Measurements from ENCODE around the gene KRT31.
"Not testable (repeated sequence)": the region's sequence is repeated elsewhere in the genome, so short reads cannot be mapped to it uniquely, and the experiment has no call there.

Gene KRT31

DNA sequence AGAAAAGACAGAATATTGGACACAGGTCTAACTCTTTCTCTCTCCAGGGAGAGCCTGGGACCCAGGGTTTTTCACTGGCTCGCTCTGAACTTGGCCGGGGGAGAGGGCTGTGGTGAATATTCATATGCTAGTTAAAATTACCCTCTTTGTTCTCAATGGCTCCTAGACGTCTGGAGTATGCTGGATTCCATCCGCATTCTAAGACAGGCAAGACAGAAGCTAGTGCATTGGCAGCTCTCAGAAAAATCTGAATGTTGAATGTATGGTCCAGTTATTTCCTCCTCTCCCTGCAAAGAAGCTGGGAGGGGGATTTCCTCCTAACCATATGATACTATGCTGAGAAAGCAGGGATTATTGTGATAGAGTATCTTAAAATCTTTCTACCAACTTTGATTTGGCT is 9.7 kb downstream of the KRT31 start:
- no peak for DNase-seq (ENCODE audit: low read depth)

DNA sequence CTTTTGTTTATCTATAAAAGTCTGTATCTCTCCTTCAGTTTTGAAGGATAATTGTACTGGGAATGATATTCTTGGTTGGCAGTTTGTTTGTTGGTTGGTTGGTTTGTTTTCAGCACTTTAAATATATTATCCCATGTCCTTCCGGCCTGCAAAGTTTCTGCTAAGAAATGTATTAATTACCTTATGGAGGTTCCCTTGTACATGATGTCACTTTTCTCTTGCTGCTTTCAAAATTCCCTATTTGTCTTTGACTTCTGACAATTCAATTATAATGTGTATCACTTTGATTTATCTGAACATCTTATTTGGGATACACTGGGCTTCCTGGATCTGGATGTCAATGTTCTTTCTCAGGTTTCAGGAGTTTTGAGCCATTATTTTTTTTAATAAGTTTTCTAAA is 11.2 kb downstream of the KRT31 start:
- no peak for DNase-seq (ENCODE audit: low read depth)

DNA sequence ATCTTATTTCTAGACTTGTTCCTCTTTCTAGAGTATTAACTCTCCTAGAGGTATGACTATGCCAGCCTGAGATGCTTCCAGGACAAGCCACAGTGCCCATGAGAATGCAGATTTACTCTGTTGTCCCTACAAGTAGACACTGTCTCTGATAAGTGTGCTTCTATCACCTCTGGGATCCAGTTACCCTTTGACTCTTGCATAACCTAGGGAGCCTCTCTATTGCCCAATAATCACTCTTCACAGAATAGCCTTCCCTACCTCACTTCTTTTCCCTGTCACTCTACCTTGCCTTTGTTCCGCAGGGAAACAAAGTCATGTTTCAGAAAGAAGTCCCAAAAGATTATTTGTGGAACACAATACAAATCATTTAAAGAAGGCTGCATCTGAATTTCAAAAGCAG is 13.7 kb downstream of the KRT31 start:
- DNase-seq (ENCODE audit: low read depth) = no peak

DNA sequence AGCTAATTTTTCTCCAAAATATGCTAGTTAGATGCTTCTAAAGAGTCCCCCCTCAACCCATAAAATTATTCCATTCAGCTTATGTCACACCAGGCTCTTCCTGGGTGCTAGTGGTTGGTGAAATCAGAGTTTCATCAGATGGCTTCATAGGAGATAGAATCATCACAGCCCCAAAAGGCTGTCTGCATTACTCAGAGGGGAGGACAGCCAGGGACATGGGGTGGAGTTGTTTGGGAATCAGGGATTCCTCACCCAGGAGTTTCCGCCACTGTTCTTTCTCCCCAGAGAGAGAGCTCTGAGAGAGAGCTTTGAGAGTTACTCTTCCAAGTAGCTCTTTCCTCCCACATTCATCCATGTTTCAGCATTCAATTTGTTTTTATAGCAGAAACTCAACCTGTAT is 15.0 kb downstream of the KRT31 start:
- no peak for DNase-seq (ENCODE audit: low read depth)

DNA sequence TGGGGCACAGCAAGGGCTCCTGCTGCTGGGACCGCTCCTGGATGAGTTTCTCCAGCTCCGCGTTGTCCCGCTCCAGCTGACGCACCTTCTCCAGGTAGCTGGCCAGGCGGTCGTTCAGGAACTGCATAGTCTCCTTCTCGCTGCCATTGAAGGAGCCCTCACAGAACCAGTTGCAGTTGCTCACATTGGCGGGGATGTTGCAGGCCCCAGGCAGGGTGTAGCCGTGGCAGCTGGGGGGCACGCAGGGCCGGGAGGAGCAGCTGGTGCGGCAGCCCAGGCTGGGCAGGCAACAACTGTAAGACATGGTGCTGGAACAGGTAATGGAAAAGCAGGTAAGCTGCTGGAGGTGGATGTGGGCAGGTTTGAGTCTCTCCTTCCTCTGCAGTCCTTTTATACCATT is 15.5 kb downstream of the KRT31 start, which contains the start of gene KRT34:
TSS of gene KRT34 (minus strand) at position 364 of the 400 bp plus-strand sequence. CDS start at position 304, 60 bp downstream.
- not testable (repeated sequence) for DNase-seq (ENCODE audit: low read depth)

DNA sequence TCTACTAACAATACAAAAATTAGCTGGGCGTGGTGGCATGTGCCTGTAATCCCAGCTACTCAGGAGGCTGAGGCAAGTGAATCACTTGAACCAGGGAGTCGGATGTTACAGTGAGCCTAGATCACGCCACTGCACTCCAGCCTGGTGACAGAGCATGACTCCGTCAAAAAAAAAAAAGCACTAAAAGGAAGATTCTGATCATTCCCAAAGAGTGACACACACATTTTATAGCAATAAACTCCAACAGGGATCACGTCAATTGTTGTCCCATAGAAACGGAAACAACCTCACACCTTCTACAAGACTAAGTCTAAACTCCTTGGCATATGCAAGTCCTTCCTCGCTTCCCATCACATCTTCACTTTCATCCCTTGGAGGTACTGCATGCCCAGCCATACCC is 17.3 kb downstream of the KRT31 start:
- not testable (repeated sequence) for DNase-seq (ENCODE audit: low read depth)

DNA sequence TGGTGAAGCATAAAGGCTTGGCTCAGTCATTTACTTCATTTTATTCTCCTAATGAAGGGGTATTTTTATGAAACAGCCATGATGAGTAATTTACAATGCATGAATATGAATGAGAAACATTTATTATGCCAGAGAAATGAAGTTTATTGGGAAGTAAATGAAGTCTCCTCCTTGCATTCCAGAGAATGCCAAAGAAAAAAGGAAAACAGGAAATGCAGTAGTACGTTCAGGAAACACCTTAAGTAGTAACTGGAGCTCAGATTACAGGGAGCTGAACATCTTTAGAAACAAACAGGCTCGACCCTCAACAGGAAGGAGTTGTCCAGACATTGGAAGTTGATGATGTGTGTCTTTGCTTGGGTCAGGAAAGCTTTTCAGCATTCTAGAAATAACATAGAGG is 19.9 kb downstream of the KRT31 start:
- no peak for DNase-seq (ENCODE audit: low read depth)

DNA sequence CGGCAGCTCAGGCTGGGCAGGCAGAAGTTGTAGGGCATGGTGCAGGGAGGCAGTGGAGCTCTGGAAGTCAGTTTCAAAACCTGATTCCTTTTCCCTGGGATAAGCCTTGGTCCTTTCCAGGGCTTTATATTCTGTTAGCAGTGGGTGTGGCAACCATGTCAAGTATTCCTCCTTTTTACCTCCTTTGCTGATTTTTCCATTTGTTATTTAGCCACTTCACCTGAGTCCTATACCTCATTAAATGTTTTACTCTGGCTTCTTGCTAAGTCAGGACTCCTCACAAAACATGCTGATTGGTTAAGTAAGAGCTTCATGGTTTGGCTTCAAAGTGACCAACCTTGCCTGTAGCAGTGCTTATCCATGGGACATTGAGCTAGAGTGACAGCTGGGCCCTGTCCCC is 27.7 kb downstream of the KRT31 start, which contains the start of gene KRT33B:
TSS of gene KRT33B (minus strand) at position 101 of the 400 bp plus-strand sequence. CDS start at position 38, 63 bp downstream.
- DNase-seq (ENCODE audit: low read depth) = no peak

DNA sequence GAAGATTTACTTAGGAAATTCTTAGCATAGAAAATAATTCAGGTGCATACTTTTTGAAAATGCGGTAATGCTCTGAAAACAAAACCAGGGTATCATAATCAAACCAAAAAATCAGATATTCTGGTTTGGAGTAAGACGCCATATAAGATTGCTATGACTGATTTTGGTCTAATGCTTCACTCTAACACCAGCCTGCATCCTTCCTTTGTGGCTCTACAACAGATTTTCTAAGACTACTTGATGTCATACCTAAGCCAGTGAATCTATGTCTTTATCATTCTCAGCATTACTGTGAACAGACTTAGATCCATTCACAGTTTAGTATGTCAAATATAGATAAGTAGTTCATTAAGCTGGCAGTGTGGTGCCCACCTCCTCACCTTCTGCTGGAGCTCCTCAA is 28.4 kb downstream of the KRT31 start:
- no peak for DNase-seq (ENCODE audit: low read depth)

DNA sequence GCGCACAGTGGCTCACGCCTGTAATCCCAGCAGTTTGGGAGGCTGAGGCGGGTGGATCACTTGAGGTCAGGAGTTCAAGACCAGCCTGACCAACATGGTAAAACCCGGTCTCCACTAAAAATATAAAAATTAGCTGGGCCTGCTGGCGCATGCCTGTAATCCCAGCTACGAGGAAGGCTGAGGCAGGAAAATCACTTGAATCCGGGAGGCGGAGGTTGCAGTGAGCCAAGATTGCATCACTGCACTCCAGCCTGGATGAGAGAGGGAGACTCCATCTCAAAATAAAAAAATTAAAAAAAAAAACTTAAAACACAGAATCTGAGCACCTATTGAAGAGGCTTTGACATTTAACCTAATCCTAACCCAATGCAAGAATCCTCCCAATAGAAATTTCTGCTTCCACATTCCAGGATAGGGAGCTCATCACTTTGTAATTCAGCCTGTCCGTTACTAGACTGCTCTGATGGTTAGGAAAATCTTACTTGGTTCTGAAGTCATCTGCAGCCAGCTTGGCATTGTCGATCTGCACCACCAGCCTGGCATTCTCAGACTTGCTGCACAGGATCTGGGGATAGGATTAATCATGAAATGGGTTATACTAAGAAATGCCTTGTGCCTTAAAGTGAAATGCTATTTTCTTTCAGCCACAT is 29.9 kb downstream of the KRT31 start:
- DNase-seq (ENCODE audit: low read depth) = no peak

DNA sequence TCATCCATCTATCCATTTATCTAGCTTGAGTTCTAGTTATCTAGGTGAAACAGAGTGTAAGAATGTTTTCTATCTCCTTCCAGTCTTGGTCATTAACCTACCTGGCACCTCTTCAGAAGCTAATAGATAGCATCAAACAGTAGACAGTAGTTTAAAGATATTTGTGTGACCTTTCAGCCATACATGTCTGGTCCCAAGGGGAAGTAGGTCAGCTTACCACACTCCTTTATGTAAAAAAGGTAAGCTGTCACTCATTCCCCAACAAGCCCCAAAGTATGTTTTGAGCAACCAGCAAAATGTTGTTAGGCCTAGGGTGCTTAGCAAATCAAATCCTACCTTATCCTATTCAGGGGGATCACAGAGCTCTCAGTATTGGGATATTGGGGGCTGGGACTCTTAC is 31.3 kb downstream of the KRT31 start:
- no peak for DNase-seq (ENCODE audit: low read depth)

DNA sequence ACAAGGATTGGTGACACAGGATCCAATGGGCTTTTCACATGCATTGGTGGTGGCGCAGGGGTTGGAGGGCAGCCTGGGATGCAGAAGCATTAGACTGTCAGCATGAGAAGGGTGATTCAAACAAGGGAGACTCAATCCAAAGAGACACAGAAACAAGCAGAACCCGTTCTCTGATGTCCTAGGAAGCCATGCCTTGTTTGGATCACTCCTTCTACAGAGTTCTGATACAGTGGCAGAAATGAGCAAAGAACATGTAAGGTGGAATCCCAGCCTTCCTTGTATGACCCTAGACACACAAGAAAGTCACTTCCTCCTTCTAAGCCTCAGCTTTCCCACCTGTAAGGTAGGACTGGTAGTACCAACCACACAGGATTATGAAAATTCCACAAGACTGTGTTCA is 33.5 kb downstream of the KRT31 start:
- DNase-seq (ENCODE audit: low read depth) = no peak

DNA sequence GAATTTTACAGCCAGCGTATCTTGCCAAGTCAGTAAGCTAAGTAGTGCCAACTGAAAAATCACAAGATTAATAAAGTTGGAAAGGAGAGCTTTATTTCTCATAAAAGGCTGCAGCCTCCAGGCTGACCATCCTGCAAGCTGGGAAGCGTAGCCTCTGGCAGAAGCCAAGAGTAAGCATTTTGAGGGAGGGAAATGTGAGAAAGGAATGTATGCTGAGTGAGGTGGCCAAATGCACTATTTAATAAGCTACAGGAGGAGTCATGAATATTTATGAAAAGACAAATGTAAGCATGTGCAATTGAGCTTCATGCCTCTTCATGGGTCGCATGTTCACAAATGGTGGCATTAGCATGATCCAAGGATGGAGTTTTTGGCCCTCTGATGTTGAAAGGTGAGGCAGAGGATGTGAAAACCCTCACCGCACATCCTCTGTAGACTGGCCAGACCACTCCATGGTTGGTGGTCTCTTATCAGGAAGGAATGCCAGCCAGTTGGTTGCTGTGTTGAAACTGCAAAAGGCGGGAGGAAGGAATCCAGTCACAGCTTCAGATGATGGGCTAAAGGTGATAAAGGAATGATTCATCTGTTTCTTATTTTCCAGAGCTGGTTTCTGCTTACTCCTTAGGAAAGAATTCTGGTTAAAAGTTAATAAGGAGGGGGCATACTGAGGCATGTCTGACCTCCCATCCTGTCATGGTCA is 37.0 kb downstream of the KRT31 start:
- DNase-seq (ENCODE audit: low read depth) = no peak

DNA sequence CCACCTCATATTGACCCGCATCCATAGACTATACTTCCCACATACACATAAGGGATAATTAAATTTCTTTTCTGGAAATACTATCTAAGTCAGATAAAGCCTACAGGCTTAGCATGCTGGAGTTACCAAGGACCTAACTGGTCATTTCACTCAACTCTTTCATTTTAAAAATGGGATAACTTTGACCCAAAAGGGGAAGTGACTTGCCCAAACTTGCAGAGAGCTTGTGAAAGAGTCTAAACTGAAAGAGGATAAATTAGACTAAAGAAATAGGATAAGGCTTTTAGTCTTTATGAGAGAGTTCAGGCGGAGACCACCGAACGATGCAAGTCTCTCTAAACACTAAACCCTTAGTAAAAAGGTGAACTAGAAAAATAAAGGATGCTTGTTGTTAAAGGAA is 42.9 kb downstream of the KRT31 start:
- no peak for DNase-seq (ENCODE audit: low read depth)

DNA sequence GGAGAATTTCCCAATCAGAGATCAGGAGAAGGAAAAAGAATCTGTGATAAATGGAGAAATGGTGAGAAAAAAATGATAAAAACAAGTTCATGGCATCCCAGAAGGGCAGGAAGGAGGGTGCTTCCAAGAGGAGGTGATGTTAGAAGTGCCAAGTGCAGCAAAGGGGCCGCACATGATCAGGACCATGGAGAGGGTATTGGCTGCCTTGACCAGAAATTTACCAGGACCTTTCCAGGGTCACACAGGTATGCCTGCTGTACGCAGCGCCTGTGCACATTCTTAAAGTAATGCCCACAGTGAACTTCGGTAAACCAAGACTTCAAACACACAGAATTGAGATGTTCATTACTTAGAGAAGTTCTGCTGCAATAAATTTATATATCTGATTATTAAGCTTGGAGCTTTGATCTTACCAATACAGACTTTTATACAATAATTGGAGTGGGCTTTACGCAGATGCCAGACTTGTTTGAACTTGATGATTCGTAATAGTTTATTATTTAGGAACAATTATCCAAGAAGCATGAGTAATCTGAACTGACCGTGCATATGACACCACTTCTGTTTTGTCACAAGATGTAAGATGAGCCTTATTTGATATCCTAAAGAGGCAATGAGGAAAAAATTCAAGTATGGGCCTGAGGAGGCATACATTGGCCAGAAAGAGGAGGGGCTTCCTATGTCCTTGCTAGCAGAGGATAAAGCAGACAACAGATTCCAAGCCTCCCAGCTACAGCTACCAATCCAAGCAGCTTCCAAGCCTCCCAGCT is 44.6 kb downstream of the KRT31 start:
- DNase-seq (ENCODE audit: low read depth) = no peak

DNA sequence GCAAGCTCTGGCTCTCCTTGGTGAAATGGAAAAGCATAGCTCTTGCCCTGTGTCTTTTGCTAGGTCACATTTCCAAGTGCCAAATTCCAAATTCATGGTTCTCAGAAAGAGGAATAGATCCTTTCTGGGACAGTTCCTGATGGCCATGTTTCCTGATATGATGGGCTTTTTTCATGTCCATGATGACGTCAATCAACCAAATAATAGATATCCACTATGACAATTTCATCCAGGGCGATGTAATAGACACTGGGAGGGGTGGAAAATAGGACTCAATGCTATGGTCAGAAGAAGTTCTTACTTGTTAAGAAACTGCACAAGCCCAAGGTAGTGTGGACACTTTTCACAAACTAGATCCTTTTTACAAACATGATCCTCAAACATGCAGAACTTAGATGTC is 46.2 kb downstream of the KRT31 start:
- no peak for DNase-seq (ENCODE audit: low read depth)

DNA sequence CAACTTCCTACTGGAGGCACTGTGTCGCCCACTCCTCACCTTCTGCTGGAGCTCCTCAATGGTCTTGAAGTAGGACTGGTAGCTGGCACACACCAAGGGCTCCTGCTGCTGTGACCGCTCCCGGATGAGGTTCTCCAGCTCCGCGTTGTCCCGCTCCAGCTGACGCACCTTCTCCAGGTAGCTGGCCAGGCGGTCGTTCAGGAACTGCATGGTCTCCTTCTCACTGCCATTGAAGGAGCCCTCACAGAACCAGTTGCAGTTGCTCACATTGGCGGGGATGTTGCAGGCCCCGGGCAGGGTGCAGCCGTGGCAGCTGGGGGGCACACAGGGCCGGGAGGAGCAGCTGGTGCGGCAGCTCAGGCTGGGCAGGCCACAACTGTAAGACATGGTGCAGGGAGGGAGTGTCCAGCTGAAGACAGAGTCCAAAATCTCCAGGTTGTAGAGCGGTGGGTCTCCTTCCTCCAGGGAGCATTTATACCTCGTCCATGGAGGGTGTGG is 47.0 kb downstream of the KRT31 start, which contains the start of gene KRT33A:
TSS of gene KRT33A (minus strand) at position 448 of the 498 bp plus-strand sequence. CDS start at position 387, 61 bp downstream.
- not testable (repeated sequence) for DNase-seq (ENCODE audit: low read depth)

DNA sequence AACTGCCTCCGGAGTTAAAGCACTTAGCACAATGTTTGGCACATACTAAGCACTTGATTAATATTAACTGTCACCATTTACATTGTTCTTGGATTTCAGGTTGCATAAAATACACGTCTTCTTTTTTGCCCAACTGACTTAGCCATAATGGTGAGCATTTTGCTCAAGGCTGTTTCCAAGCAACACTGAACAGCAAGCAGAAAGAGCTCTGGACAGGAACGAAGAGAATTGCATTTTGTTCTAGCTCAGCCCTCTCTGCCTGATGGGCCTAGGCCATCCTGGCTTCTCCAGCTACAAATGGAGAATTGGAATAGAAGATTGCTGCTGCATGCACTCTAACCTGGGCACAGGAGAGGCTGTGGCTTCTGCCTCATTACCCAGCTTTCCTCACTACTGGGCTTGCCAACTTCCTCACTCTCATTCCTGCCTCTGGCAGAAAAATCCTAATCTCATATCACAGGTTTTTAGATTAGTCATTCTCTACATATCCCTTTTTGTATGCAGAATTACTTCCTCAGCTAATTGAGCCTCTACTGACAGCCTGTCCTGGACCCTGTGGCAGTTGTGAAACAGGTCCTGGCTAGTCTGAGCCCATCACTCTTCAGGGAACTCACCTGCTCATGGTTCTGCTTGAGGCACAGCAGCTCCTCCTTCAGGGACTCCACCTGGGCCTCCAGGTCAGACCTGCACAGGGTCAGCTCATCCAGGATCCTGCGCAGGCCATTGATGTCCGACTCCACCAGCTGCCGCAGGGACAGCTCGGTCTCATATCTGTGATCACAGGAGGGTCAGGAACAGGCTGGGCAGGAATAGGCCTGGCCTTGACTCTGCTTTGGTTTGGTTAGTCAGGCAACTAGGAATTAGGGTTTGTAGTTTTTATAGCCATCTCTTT is 49.3 kb downstream of the KRT31 start:
- no peak for DNase-seq (ENCODE audit: low read depth)

DNA sequence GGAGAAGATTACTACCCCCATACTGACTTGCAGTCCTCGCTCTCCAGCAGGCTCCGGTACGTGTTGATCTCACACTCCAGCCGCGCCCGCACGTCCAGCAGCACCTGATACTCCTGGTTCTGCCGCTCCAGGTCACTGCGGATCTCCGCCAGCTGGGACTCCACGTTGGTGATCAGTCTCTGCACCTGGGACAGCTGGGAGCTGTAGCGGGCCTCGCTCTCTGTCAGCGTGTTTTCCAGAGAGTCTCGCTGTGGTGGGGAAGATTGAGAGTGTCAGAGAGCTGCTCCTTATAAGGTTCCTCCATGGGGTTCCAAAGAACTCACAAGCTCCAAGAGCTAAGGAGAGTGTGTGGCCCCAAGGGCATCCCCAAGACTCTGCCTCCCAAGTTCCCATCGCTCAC is 51.0 kb downstream of the KRT31 start:
- DNase-seq (ENCODE audit: low read depth) = not testable (repeated sequence)

DNA sequence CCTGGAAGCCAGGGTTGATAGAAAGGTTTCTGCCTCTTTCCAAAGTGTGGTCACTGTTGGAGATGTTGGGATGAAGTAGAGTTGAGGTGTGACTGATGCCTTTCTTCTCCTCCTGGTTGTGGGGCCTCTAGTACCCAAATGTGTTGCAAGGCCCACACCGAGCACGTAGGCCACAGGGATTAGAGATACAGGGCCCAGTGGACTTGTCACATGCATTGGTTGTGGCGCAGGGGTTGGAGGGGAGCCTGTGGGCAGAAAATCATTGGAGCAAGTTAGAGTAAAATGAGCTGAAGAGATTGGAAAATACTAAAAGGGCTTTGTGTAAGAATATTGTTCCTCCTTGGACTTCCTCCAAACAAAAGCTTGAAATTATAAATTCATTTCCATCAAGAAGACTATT is 51.4 kb downstream of the KRT31 start:
- no peak for DNase-seq (ENCODE audit: low read depth)
